Measurements from ENCODE around the gene RBM33. TPM values are rescaled to one million over a fixed set of nuclear protein-coding genes. Genes with fewer than 3 reads are reported as not detected.

RBM33 gene
- total RNA-seq, 1 experiment from 2014 or later, result 81.8 TPM

- no peak for TF ChIP-seq ZBTB43 (CRISPR knock-in tag; IDR thresholded peaks at IDR 0.05)
- no peak for TF ChIP-seq ZNF532 (CRISPR knock-in tag; IDR thresholded peaks at IDR 0.05; ENCODE audit: borderline replicate concordance)
- no peak for TF ChIP-seq E2F4 (CRISPR knock-in tag; IDR thresholded peaks at IDR 0.05; ENCODE audit: borderline replicate concordance, low read depth)
- no peak for TF ChIP-seq ESRRA (CRISPR knock-in tag; IDR thresholded peaks at IDR 0.05; ENCODE audit: borderline replicate concordance)
These were observed 93.6 kb downstream of the RBM33 start (continued) for GRCh38 chr7:155738104-155738503.

GRCh38 chr7:155738652-155739537 lies 94.4 kb downstream of the RBM33 start:
- CTCF ChIA-PET, result interaction anchor here (1.2 to 2.3 kb wide), 3 partner anchors 28 to 140 kb away, joined by 3 to 9 read pairs (median 3); no protein-coding TSS in a partner anchor

GRCh38 chr7:155739538-155740143 lies 95.2 kb downstream of the RBM33 start:
- ChIA-PET POLR2A (no interaction called here), CTCF (interaction anchor here (1.2 to 2.3 kb wide), 3 partner anchors 27 to 141 kb away, joined by 3 to 12 read pairs (median 9); no protein-coding TSS in a partner anchor)
- Mint-ChIP-seq H3K36me3 (peaks cover 49% of the 10 kb centered on the region), H3K27me3 (ENCODE audit: low read depth) (no peaks in the 10 kb centered on the region), H3K4me1 (peaks cover 27% of the 10 kb centered on the region), H3K27ac (no peak overlapping the region), H3K4me3 (no peak overlapping the region), H3K9me3 (no peaks in the 10 kb centered on the region)
- DNase-seq (ENCODE audit: low spot score), result no peak
- no peak for ATAC-seq
- TF ChIP-seq NFYB (CRISPR knock-in tag; conservative IDR thresholded peaks at IDR 0.05; ENCODE audit: low read depth), result no peak
- TF ChIP-seq ZNF281 (CRISPR knock-in tag; IDR thresholded peaks at IDR 0.05), result no peak
- TF ChIP-seq NR2C2 (CRISPR knock-in tag; IDR thresholded peaks at IDR 0.05), result no peak

More at GRCh38 chr7:155738652-155739537, 94.4 kb downstream of the RBM33 start:
- POLR2A ChIA-PET, result no interaction called here
- DNase-seq (ENCODE audit: low spot score) (peak; percentile 66), ATAC-seq (peak; percentile 63)
- H3K27me3 Mint-ChIP-seq (ENCODE audit: low read depth), result no peaks in the 10 kb centered on the region
- peaks cover 44% of the 10 kb centered on the region for H3K36me3 Mint-ChIP-seq
- no peak for TF ChIP-seq NFYB (CRISPR knock-in tag; conservative IDR thresholded peaks at IDR 0.05; ENCODE audit: low read depth)
- TF ChIP-seq CTCF (IDR thresholded peaks at IDR 0.05), result 0 out of 2 replicates have a peak, but pooled peaks have one; percentile 25
- no peaks in the 10 kb centered on the region for H3K9me3 Mint-ChIP-seq
- H3K4me3 Mint-ChIP-seq, result no peak overlapping the region
- no peak overlapping the region for H3K27ac Mint-ChIP-seq
- peaks cover 27% of the 10 kb centered on the region for H3K4me1 Mint-ChIP-seq

Measured in WTC11 (cell line).